Common myeloid progenitor, CD34-positive (primary cell): ENCODE results near the gene CCDC116. TPM values are rescaled to one million over a fixed set of nuclear protein-coding genes. Genes with fewer than 3 reads are reported as not detected.

ENCODE experiments used
- CTCF ChIA-PET: fragments of 350-600 bp; sonication (Branson Sonifier 250); formaldehyde crosslinking; loops from one replicate; lab custom pipeline; 2021; ENCODE audit warnings: antibody characterized with exemption; lab: Charles Lee
- POLR2A ChIA-PET: fragments of 350-600 bp; sonication (Branson Sonifier 250); formaldehyde crosslinking; loops from one replicate; lab custom pipeline; 2021; ENCODE audit warnings: antibody characterized with exemption; lab: Charles Lee
- DNase-seq, 3 donors: peaks; one replicate each; pipeline versions ENCODE4 v3.0.0 to v3.0.0-alpha.2; 2013
- H3K27ac ChIP-seq, 2 experiments: 1 replicate in 1 of 2; 2 replicates in 1 of 2; pipeline ENCODE4 v1.7.0; 2013; ENCODE audit warnings: inconsistent platforms in 2 of 2, low read length in 2 of 2, mild to moderate bottlenecking in 2 of 2, low read depth in 1 of 2, moderate library complexity in 1 of 2; ENCODE audit not compliant: severe bottlenecking in 2 of 2, insufficient read depth in 1 of 2, poor library complexity in 1 of 2
- H3K27me3 ChIP-seq, 5 experiments: replicated peaks in 2 of 5; 1 replicate in 3 of 5; 2 replicates in 2 of 5; pipeline versions ENCODE4 v1.6.1 to v1.7.0; 2013; ENCODE audit warnings: low read length in 4 of 5, mild to moderate bottlenecking in 2 of 5, moderate library complexity in 2 of 5, inconsistent platforms in 1 of 5; ENCODE audit not compliant: insufficient read depth in 5 of 5, control insufficient read depth in 4 of 5
- H3K36me3 ChIP-seq, 4 experiments: 1 replicate in 2 of 4; 2 replicates in 2 of 4; pipeline versions ENCODE4 v1.6.1 to v1.7.0; 2013; ENCODE audit warnings: low read length in 3 of 4, control low read depth in 1 of 4, mild to moderate bottlenecking in 1 of 4; ENCODE audit not compliant: control insufficient read depth in 4 of 4, insufficient read depth in 4 of 4
- H3K4me1 ChIP-seq, 4 experiments: 1 replicate in 3 of 4; 2 replicates in 1 of 4; pipeline versions ENCODE4 v1.6.1 to v1.7.1; 2013; ENCODE audit warnings: low read length in 3 of 4, mild to moderate bottlenecking in 3 of 4, control low read depth in 1 of 4, inconsistent platforms in 1 of 4, moderate library complexity in 1 of 4; ENCODE audit not compliant: control insufficient read depth in 4 of 4, insufficient read depth in 4 of 4; ENCODE audit errors: control extremely low read depth in 1 of 4
- H3K4me3 ChIP-seq, 7 experiments: 1 replicate in 4 of 7; 2 replicates in 3 of 7; pipeline versions ENCODE4 v1.5.1 to v1.7.0; 2013; ENCODE audit warnings: mild to moderate bottlenecking in 7 of 7, low read length in 6 of 7, moderate library complexity in 6 of 7, inconsistent platforms in 2 of 7, low read depth in 2 of 7, control low read depth in 1 of 7; ENCODE audit not compliant: insufficient read depth in 4 of 7, control insufficient read depth in 1 of 7; ENCODE audit errors: extremely low read depth in 1 of 7
- H3K9me3 ChIP-seq, 5 experiments: 1 replicate in 4 of 5; 2 replicates in 1 of 5; pipeline versions ENCODE4 v1.6.1 to v1.7.1; 2013; ENCODE audit warnings: low read length in 4 of 5, mild to moderate bottlenecking in 2 of 5, inconsistent platforms in 1 of 5, low read depth in 1 of 5, moderate library complexity in 1 of 5; ENCODE audit not compliant: control insufficient read depth in 4 of 5, insufficient read depth in 2 of 5; ENCODE audit errors: control extremely low read depth in 1 of 5
- WGBS: methylation state at CpG from one replicate; pipeline ENCODE4 v1.1.5; 2013; ENCODE audit not compliant: insufficient coverage; 5-methylcytosine and 5-hydroxymethylcytosine counted together
- polyA plus RNA-seq: library from polyadenylated mRNA; unstranded; fragments of 120-200 nt; gene quantifications from one replicate; pipeline ENCODE4 v1.2.1, GENCODE V29; 2013

Gene CCDC116
- polyA plus RNA-seq, result 0.20 TPM

- no peaks in the 10 kb centered on the region for H3K9me3 ChIP-seq
- no peak within 1 kb of the TSS for H3K27ac ChIP-seq
- ChIA-PET POLR2A (interaction anchor here (1.2 kb wide), 1 partner anchor 9 kb away, joined by 8 read pairs; the partner anchor contains the start of gene SDF2L1), CTCF (interaction anchor here (0.5 to 13.8 kb wide), 2 partner anchors 13 to 58 kb away, joined by 3 to 174 read pairs; partner anchors contain the start of gene SDF2L1)
- peaks cover 0 to 21% (median 18%) of the 10 kb centered on the region in 4 experiments for H3K4me1 ChIP-seq
- no peaks in the 10 kb centered on the region for H3K27me3 ChIP-seq
- DNase-seq, result peak; percentile 27 to 74 (median 73)
- H3K4me3 ChIP-seq, result no peak within 1 kb of the TSS
- 89% methylated on average over 23 of the region's 27 CpGs for WGBS
- H3K36me3 ChIP-seq, result peaks cover 4 to 12% (median 9%) of the 10 kb centered on the region in 4 experiments
Observed at GRCh38 chr22:21632237-21632895, at the start of gene CCDC116. Gene CCDC116, plus strand, starts transcription at chr22:21632760. Its CDS starts 422 bp downstream, at chr22:21633182.

DNA sequence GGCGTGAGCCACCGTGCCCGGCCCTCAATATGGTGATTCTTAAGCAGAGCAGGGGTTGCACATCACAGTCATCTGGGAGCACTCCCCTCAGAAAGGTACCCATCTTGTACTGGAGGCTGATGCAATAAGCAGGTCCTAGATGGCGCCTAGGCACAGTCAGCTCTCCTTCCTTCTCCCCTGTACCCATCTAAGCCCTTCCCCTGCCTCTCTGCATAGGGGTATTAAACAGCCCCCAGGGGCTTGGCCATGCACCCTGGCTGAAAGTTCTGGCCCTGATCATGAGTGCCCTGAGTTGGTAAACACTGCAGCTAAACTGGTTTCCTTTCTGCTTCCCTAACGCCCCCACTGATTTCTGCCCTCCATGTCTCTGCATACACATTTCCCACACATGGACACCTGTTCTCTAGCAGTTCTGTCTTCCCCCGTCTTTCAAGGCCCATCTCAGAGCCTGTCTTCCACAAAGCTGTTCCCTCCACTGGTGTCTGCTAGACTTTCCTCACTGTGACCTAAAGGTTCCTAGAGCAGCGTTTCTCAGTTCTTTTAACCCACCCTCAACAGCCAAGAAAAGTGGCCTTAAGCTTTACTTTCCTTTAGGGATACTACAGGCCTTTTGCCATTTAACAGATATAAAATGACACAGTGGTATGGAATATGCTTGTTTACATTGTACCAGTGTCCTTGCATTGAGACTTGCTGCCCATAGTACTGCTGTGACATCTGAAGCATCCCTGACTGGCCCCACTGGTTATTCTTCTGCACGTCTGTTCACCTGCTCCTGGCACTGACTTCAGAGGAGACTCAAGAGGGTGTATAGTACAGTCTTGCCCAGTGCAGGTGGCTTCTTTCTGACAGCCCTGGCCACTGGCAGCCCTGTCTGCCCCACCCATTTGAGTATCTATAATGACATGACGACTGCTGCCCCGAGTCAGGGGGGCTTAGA is 49.5 kb upstream of the CCDC116 start:
- WGBS, result 88% methylated on average over 6 of the region's 10 CpGs

DNA sequence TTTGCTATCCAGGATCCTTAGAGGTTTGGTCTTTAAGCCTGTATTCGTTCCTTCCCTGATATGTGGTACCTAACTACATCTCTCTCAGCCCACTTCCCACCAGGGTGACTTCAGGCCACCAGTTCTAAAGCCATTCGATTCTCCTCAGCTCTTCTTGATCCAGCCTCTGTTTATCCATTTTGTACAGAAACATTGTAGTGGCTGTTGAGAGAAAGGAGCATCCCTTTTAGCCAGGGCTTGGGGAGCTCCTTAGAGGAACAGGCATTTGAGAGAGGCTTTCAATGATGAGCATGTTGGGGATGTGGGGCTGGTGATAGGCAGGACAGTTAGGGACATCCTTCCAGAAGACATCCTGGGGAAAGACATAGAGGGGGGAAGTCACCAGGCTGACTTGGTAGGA is 47.2 kb upstream of the CCDC116 start:
- WGBS, result no CpG with 5 or more reads among the region's 2 CpGs
- peaks cover 3 to 28% (median 15%) of the 10 kb centered on the region in 4 experiments for H3K4me1 ChIP-seq
- no peaks in the 10 kb centered on the region for H3K27me3 ChIP-seq
- ChIA-PET POLR2A (no interaction called here), CTCF (interaction anchor here (1.0 to 1.4 kb wide), 2 partner anchors 11 to 62 kb away, joined by 3 to 4 read pairs; no protein-coding TSS in a partner anchor)
- no peaks in the 10 kb centered on the region for H3K9me3 ChIP-seq
- no peak for DNase-seq
- H3K36me3 ChIP-seq, result peaks cover 0 to 23% (median 5%) of the 10 kb centered on the region in 4 experiments
- no peak overlapping the region for H3K4me3 ChIP-seq
- H3K27ac ChIP-seq, result no peak overlapping the region

More for the DNA sequence above, 49.5 kb upstream of the CCDC116 start:
- DNase-seq, result no peak
- H3K36me3 ChIP-seq, result peaks cover 0 to 21% (median 5%) of the 10 kb centered on the region in 4 experiments
- H3K4me3 ChIP-seq, result no peak overlapping the region
- POLR2A ChIA-PET, result no interaction called here
- peaks cover 3 to 15% (median 10%) of the 10 kb centered on the region in 4 experiments for H3K4me1 ChIP-seq
- CTCF ChIA-PET, result interaction anchor here (0.7 to 1.9 kb wide), 2 partner anchors 9 to 46 kb away, joined by 3 to 6 read pairs; no protein-coding TSS in a partner anchor
- H3K27ac ChIP-seq, result peak overlapping the region in 1 of 2 experiments; percentile 47
- no peaks in the 10 kb centered on the region for H3K27me3 ChIP-seq
- no peaks in the 10 kb centered on the region for H3K9me3 ChIP-seq

- peak in 2 of 3 donors; percentile 63 to 75 for DNase-seq
- Histone ChIP-seq H3K9me3 (no peaks in the 10 kb centered on the region), H3K4me3 (peak overlapping the region in 2 of 7 experiments; percentile 0 to 11), H3K4me1 (peaks cover 3 to 47% (median 34%) of the 10 kb centered on the region in 4 experiments), H3K27me3 (no peaks in the 10 kb centered on the region), H3K36me3 (peaks cover 5 to 41% (median 5%) of the 10 kb centered on the region in 4 experiments), H3K27ac (peak overlapping the region in 1 of 2 experiments; percentile 56)
- ChIA-PET POLR2A (interaction anchor here (0.9 to 1.4 kb wide), 3 partner anchors 11 to 55 kb away, joined by 3 to 6 read pairs (median 3); partner anchors contain the start of gene SDF2L1), CTCF (interaction anchor here (1.0 to 1.4 kb wide), 2 partner anchors 15 to 54 kb away, joined by 3 to 4 read pairs; partner anchors contain the start of gene SDF2L1)
- 50% methylated on average over 2 of the region's 4 CpGs for WGBS
Observed at GRCh38 chr22:21587803-21588611, 44.6 kb upstream of the CCDC116 start.

GRCh38 chr22:21589396-21589795 is 43.2 kb upstream of the CCDC116 start:
- Histone ChIP-seq H3K36me3 (peaks cover 13 to 48% (median 19%) of the 10 kb centered on the region in 4 experiments), H3K27ac (peak overlapping the region in 1 of 2 experiments; percentile 15), H3K4me3 (no peak overlapping the region), H3K9me3 (no peaks in the 10 kb centered on the region), H3K27me3 (no peaks in the 10 kb centered on the region), H3K4me1 (peaks cover 3 to 47% (median 33%) of the 10 kb centered on the region in 4 experiments)
- POLR2A ChIA-PET, result no interaction called here
- 97% methylated on average over 8 of the region's 8 CpGs for WGBS
- CTCF ChIA-PET, result interaction anchor here (1.0 kb wide), 1 partner anchor 10 kb away, joined by 3 read pairs; no protein-coding TSS in a partner anchor
- no peak for DNase-seq
